ENCODE data around the gene MS4A6A.
"Not testable (repeated sequence)": the region's sequence is repeated elsewhere in the genome, so short reads cannot be mapped to it uniquely, and the experiment has no call there.

MS4A6A gene

DNA sequence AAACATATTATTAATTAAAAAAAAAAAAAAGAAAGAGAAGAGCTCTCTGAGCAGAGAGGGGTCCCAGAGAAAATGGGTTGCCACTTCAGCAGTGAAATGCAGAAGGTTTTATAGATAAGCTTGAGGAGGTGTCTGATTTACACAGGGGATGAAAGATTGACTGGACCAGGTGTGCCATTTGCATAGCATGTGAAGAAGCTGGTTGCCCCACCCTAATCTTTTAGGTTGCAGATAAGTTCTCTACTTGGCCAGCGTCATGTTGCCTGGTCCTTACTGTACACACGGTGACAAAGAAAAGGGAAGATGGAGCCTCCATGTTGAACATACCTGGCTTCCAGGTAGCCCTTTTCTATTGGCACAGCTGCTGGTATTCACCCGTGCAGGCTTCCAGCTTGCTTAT lies 53.0 kb downstream of the MS4A6A start:
- Histone ChIP-seq H3K27ac (ENCODE audit: low read depth, low read length) (no peak overlapping the region), H2AFZ (ENCODE audit: low read length, unreplicated experiment) (no peak overlapping the region), H3K79me2 (ENCODE audit: control insufficient read depth, insufficient read depth, low read length, unreplicated experiment) (no peaks in the 10 kb centered on the region), H3K36me3 (ENCODE audit: insufficient read depth, low read length) (no peaks in the 10 kb centered on the region), H3K4me1 (ENCODE audit: control insufficient read depth, insufficient read depth, low read length, unreplicated experiment) (no peaks in the 10 kb centered on the region), H3K4me3 (ENCODE audit: low read depth, low read length) (no peak overlapping the region), H3K27me3 (ENCODE audit: insufficient read depth, low read length) (no peaks in the 10 kb centered on the region)

- not testable (repeated sequence) for H3K27me3 ChIP-seq (ENCODE audit: insufficient read depth, low read length); H3K27ac ChIP-seq (ENCODE audit: low read depth, low read length); H3K36me3 ChIP-seq (ENCODE audit: insufficient read depth, low read length); H3K4me1 ChIP-seq (ENCODE audit: control insufficient read depth, insufficient read depth, low read length, unreplicated experiment); H3K4me3 ChIP-seq (ENCODE audit: low read depth, low read length); H2AFZ ChIP-seq (ENCODE audit: low read length, unreplicated experiment); H3K79me2 ChIP-seq (ENCODE audit: control insufficient read depth, insufficient read depth, low read length, unreplicated experiment)
These were observed 54.0 kb downstream of the MS4A6A start for GRCh38 chr11:60128866-60129265.

DNA sequence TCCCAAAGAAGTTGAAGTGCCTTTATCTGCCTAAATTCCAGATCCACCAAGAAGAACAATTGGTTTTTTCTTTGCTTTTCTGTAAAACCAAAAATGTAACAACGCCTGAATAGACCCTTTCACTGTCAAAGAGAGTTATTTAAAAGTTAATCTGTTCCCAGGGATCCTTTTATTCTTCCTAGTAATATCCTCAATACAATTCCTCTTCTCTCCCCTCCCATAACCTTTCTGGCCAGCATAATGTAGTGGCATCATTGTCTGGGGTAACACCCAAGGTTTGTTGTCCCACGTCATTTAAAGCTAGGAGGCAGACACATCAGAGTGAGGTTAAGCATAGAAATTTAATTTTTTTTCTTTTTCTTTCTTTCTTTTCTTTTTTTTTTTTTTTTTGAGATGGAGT lies 54.5 kb downstream of the MS4A6A start:
- Histone ChIP-seq H3K36me3 (ENCODE audit: insufficient read depth, low read length) (no peaks in the 10 kb centered on the region), H3K4me3 (ENCODE audit: low read depth, low read length) (no peak overlapping the region), H3K27me3 (ENCODE audit: insufficient read depth, low read length) (no peaks in the 10 kb centered on the region), H3K27ac (ENCODE audit: low read depth, low read length) (no peak overlapping the region), H3K4me1 (ENCODE audit: control insufficient read depth, insufficient read depth, low read length, unreplicated experiment) (no peaks in the 10 kb centered on the region), H2AFZ (ENCODE audit: low read length, unreplicated experiment) (no peak overlapping the region), H3K79me2 (ENCODE audit: control insufficient read depth, insufficient read depth, low read length, unreplicated experiment) (no peaks in the 10 kb centered on the region)

- Histone ChIP-seq H2AFZ (ENCODE audit: low read length, unreplicated experiment) (no peak overlapping the region), H3K27ac (ENCODE audit: low read depth, low read length) (no peak overlapping the region), H3K4me1 (ENCODE audit: control insufficient read depth, insufficient read depth, low read length, unreplicated experiment) (no peaks in the 10 kb centered on the region)
These were observed 55.5 kb downstream of the MS4A6A start for GRCh38 chr11:60127311-60127811.

GRCh38 chr11:60125956-60126585 lies 56.8 kb downstream of the MS4A6A start:
- Histone ChIP-seq H3K4me3 (ENCODE audit: low read depth, low read length) (no peak overlapping the region), H3K36me3 (ENCODE audit: insufficient read depth, low read length) (no peaks in the 10 kb centered on the region), H2AFZ (ENCODE audit: low read length, unreplicated experiment) (no peak overlapping the region), H3K27ac (ENCODE audit: low read depth, low read length) (no peak overlapping the region), H3K27me3 (ENCODE audit: insufficient read depth, low read length) (no peaks in the 10 kb centered on the region), H3K4me1 (ENCODE audit: control insufficient read depth, insufficient read depth, low read length, unreplicated experiment) (no peaks in the 10 kb centered on the region), H3K79me2 (ENCODE audit: control insufficient read depth, insufficient read depth, low read length, unreplicated experiment) (no peaks in the 10 kb centered on the region)

More at GRCh38 chr11:60127311-60127811, 55.5 kb downstream of the MS4A6A start:
- no peaks in the 10 kb centered on the region for H3K36me3 ChIP-seq (ENCODE audit: insufficient read depth, low read length)
- H3K27me3 ChIP-seq (ENCODE audit: insufficient read depth, low read length), result no peaks in the 10 kb centered on the region
- no peak overlapping the region for H3K4me3 ChIP-seq (ENCODE audit: low read depth, low read length)
- no peaks in the 10 kb centered on the region for H3K79me2 ChIP-seq (ENCODE audit: control insufficient read depth, insufficient read depth, low read length, unreplicated experiment)

DNA sequence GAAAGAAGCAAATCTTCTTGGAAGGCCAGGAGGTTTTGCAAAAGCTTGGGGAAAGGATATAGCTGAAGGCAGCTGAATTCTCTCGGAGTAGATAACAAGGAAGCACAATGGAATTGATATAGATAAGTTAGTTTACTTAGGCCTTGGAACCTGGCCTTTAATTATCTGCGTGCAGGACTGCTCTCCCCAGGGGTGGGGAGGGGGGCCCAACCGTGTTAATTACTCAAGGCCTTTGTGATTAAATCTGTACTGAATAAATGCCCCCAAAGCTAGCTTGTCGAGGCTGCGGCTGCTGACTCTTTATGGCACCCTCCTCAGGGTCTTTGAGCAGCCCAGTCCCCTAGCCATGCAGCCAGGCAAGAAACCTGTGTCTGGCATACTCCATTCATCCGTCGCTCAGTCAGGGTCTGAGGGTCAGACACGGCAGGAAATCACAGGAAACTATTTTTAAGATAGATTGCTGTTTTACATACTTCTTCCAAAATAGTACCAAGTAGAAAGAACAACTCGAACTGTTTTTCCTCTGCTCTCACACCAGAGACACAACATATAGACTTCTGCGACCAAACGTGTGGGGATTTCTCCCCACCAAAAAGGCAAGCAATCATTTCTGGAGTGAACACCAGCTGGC lies 58.0 kb downstream of the MS4A6A start:
- no peak overlapping the region for H3K27ac ChIP-seq (ENCODE audit: low read depth, low read length)
- no peak overlapping the region for H3K4me3 ChIP-seq (ENCODE audit: low read depth, low read length)
- no peaks in the 10 kb centered on the region for H3K27me3 ChIP-seq (ENCODE audit: insufficient read depth, low read length)
- no peaks in the 10 kb centered on the region for H3K4me1 ChIP-seq (ENCODE audit: control insufficient read depth, insufficient read depth, low read length, unreplicated experiment)
- no peaks in the 10 kb centered on the region for H3K36me3 ChIP-seq (ENCODE audit: insufficient read depth, low read length)
- H2AFZ ChIP-seq (ENCODE audit: low read length, unreplicated experiment), result no peak overlapping the region
- H3K79me2 ChIP-seq (ENCODE audit: control insufficient read depth, insufficient read depth, low read length, unreplicated experiment), result no peaks in the 10 kb centered on the region

Data from ACC112 (cell line).